Mesenteric fat pad (tissue), 1 donor: ENCODE data around the gene RIN3. TPM values are rescaled to one million over a fixed set of nuclear protein-coding genes. Genes with fewer than 3 reads are reported as not detected.

Source experiments
- DNase-seq: peaks from one replicate; pipeline ENCODE4 v3.0.0-alpha.2; 2020; ENCODE audit warnings: low spot score
- total RNA-seq: library from RNA; stranded (reverse); fragmentation: NEBNext Ultra II Directional; extraction: Animal tissue kit (Norgen Biotek cat#: 25700); gene quantifications from one replicate; pipeline ENCODE4 v1.2.1, GENCODE V29; 2021
- donor health status: DM: yes; HTN: yes; CAD: no.

RIN3 gene
- total RNA-seq, 1 donor from 2014 or later, result 38.0 TPM

DNA sequence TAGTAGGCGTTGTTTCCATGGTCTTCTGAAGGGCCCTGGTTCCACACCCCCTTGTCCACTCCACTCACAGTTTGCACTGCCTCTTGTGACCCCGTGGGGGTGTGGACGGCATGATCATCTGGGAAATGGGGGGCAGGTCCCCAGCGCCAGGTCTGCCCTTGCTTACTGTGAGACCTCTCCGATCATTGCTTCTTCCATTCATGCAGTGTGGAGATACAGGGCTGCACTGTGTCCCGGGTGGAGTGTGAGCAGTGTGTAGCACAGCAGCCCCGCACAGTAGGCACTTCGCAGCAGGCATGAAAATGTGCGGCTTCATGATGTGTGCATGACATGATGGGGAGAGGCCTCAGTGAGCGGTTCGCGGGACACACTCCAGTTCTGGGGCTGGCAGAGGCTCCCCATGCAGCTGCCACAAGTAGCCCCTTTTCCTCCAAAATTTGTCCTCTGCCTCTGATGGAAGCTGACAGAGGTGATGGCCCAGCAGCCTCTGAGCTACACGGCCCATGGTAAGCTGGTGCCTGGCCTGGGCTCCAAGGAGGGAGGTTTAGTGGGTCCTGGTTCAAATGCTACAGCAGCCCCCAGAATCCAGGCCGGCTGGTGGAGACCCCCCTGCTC lies 15.0 kb downstream of the RIN3 start:
- peak; percentile 62 for DNase-seq

DNA sequence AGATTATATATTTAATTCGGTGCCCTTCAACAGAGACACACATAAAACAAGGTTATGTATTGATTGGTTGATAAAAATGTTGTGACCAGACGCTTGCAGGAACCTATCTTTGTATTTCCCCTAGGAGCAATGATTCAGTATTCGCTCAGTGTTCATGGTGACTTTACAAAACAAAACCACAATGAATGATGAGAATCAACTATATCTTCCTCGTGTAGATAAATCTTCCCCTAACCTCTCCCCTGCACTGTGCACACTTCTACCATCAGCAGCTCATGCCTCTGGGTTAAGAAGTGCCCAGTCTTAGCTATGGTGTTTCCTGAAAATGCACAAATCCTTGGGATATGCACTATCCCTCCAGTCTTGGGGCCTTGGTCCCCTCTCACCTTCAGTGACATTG lies 16.3 kb downstream of the RIN3 start:
- peak; percentile 14 for DNase-seq

DNA sequence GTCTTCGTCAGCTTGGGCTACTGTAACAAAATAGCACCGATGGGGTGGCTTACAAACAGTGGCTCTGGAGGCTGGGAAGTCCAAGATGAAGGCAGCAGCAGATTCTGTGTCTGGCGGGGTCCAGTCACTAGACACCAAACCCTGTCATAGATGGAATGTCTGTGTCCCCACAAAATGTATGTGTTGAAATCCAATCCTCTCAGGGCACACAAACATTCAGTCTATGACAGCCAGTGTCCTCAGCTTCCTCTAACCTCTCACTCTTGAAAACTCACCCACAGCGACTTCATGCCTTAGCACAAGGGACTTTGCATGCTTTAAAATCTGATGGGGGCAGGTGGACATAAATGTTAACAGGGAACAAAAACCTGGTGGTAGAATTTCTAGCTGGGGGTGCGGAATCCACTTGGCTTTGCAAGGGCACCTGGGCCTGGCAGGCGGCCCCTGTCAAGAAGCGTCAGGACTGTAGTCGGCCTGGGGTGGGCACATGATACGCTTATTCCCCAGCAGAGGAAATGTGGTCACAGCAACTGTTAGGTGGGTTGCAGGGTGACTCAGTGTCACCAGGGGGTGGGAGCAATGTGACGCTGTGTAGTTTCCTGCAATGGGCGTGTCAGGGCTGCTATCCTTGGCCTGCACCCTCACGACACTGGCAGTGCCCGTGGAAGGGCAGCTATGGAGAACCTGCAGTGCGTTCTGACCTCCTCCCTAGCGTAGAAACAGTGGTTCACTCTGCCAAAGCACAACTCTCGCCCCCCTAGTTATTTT lies 17.7 kb downstream of the RIN3 start:
- DNase-seq, result peak; percentile 71

DNA sequence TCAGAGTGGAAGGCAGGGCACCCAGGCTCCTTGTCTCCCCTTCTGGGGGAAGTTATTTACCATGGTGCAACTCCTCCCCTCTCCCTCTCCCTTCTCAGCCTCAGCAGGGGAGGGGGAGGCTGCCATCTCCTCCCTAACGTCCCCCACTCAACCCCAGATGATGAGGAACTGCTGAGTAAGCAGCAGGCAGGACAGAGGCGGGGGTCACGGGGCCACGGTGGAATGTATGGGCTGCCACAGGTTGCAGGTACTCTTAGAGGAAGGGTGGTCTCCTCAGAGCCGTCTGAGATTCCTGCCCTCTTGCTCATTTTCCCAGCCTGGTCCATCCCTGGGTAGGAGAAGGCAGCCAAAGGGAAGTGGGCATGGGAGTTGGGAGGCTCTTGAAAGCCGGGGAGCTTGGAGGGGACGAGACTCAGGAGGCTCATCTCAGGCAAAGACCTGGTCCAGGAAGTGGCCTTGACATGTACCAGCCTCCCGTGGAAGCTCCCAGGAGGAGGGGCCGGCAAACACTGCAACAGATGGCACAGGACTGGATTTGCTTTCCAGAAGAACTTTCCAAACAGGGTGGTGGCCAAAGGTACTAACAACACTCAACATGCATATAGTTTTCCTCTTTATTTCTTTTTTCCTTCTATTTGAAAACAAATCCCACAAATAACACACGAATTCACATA lies 19.0 kb downstream of the RIN3 start:
- peak; percentile 49 for DNase-seq

DNA sequence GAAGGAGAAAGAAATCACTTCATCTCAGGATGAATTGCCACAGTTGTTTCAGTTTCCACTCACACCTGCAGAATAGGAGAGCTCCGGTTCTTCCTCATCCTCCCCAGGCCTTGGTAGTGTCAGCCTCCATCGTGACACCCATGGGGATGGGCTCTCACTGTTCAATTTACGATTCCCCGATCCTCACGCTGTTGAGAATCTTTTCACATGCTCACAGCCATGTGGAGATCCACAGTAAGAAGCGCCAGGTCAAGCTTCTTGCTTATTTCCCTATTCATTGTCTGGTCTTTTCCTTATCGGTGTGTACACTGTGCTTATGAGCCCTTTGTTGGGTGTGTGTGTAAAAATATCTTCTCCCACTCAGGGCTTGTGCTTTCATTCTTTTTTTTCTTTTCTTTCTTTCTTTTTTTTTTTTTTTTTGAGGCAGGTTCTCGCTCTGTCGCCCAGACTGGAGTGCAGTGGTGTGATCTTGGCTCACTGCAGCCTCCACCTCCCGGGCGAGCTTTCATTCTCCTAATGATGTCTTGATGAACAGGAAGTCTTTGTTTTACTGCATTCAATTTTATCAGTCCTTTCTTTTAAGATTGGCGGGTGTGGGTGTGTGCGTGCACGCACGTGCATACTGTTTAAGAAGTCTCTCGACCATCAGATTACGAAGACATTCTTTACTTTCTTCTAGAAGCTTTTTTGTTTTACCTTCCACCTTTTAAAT lies 21.5 kb downstream of the RIN3 start:
- peak; percentile 20 for DNase-seq

DNA sequence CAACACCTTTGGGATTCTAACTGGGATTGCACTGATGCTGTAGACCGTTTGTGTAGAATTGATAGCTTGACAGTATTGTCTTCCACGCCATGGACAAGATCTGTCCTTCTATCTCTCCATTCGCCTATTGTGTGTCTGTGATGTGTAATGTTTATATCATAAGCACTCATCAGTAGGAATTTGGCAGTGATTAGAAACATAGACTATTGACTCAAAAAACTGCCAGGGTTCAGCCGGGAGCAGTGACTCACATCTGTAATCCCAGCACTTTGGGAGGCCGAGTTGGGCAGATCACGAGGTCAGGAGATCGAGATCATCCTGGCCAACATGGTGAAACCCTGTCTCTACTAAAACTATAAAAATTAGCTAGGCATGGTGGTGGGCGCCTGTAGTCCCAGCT lies 22.6 kb downstream of the RIN3 start:
- DNase-seq, result peak; percentile 41

DNA sequence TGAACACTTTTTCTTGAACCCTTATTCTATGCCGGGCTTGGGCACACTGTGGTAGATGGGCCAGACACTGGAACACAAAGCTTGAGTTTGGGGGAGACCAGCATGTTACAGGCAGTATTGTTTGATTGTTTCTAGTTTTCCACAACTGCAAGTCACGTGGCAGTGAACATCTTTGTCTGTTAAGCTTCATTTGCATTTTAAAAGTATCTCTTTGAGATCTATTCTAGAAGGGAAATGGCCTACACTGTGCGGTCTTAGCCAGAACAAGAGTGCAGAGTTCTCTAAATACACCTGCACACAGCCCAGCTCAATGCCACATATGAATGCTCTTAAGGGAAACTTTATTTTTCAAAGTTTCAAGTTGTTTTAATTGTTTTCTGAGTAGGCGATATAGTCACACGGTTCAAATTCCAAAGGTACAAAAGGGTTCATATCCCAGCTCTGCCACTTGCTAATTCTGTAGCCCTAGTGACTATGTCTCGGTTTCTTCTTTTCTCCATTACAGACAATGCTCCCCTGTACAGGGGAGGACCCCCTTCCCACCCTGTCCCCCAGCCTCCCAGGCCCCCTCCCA lies 24.9 kb downstream of the RIN3 start:
- no peak for DNase-seq

DNA sequence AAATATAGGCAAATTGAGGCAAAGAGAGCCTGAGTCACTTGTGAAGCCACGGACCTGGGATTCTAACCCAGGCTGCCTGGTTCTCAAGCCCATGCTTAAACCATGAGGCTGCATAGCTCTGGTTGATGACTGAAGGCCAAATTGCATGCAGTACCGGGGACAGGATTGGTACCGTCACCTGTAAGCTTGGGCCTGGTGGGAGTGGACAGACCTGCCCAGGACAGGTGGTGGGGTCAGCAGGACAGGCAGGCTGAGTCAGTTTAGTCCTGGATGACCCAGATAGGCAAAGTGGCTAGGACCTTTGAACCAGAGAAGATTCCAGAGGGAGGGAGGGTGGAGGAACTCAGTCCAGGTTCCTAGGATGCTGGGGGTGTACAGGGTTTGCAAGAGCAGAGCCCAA lies 25.8 kb downstream of the RIN3 start:
- peak; percentile 72 for DNase-seq

DNA sequence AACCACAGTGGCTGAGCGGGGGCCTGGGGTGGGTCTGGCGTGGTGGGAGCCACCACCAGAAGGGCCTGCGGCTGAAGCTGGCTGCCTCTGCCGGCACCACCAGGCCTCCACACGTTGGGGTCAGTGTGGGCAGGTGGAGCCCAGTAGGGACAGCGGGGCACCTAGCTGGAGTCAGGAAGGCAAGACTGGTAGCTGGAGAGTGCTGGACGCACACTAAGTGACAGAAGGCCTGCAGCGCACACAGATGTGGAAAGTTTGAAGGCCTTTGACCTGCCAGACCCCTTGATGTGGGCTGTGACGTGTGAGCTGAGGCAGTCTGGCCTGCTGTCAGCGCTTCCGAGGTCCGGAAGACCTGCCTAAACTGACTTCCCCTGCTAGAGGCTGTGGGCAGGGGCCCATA lies 26.3 kb downstream of the RIN3 start:
- peak; percentile 64 for DNase-seq

DNA sequence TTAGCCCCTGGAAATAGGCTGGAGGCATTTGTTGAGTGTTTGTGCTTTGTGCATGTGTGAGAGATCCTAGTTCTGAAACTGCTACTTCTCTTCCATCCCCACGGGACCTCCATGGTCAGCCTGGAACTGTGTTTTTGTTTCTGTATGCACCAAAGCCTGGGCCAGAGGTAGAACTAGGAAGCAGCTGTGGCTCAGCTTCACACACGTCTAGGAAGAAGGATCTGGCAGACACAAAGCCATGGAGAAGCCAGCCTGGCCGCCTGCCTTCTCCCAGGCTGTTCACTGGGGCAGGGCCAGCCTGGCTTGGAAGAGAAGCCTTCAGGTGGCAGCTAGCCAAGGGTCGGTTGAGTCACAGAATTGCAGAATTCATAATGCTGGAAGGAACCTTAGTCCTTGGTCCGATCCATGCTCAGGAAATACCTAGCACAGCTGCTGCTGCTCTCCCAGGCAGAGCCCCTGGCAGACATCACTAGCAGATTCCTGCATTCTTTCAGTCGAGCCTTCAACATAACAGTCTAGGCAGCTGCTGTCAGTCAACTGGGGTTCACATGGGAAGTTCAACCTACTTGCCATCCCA lies 27.0 kb downstream of the RIN3 start:
- peak; percentile 94 for DNase-seq

DNA sequence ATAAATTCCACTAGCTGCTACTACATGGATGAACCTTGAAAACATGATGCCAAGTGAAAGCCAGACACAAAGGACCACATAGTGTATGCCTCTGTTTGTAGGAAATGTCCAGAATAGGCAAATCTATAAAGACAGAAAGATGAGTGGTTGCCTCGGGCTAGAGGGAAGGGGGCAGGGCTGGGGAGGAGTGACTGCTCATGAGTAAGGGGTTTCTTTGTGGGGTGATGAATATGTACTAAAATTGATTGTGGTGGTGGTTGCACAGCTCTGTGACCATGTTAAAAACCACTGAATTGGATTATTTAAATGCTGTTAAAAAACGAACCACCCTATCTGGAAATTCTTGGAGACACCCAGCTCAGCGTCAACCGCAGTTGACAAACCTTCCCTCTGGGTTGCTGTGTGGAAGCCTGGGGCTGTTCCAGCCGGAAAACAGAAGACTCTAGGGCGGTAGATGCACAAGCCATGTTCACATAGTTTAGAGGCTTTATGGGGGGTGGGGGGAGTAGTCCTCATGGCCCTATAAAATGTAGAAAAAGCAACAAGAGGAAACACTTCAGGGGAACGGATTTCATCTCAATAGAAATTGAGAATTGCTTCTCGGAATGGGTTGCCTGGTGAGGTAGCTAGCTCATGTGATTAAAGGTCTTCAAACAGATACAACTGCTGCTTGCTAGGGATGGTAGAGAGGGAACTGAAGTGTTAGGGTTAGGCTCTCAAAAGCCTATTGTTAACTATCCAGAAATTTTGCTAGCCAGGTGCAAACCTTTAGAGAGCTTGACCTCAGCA lies 29.4 kb downstream of the RIN3 start:
- DNase-seq, result peak; percentile 26

DNA sequence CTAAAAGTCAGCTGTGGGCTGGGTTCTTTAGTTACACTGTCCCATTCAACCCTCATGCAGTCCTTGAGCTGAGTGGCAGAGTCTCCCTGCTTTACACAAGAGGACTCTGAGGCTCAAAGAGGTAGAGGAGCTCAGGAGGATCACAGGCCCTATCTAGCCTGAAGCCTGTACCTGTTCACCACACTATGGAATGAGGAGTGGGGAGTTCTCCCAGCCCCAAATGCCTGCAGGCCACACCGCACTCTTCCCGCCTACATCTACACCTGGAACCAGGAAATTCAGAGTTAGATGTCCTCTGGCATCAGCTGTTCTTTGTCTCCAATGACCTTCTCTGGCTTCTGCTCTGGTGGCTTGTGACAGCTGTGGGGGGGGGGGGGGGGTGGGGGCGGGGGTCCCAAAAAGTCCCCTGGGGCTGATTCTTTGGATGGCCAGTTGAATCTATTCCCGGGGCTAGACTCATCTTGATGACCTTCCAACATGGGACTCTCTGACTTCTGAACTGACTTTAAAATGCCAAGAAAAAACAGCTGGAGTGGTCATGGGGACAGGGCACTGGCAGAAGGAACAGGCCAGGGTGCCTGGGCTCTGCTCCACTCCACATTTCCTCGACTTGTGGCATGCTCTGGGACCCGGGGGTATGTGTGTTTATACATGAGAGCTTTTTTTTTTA lies 30.6 kb downstream of the RIN3 start:
- DNase-seq, result peak; percentile 55

DNA sequence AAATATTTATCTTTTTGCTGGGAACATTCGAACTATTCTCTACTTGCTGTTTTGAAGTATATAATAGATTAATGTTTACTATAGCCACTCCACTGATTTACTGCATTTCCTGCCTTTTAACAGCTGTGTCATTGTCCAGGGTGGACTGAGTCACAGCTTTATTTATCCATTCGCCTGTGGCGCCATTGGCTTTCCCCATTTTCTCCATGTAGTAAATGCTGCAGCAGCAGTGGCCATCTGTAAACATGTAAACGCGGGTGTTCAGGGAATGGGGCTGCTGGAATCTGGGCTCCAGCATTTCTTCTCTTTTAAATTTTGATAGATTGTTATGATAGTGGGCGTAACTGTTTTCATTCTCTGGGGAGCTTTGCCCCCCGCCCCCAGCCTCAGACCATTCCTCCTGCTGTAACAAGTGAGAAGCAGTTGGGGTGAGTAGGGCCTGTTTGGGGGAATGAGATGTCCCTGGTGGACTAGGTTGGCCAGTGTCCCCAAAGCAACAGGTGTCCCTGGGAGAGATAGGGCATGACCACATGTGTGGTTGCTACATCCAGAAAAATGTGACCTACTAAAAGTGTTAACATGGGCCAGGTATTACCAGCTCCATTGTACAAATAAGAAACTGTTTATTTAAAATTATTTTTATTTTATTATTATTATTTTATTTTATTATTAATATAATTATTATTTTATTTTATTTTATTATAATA lies 32.9 kb downstream of the RIN3 start:
- peak; percentile 84 for DNase-seq

DNA sequence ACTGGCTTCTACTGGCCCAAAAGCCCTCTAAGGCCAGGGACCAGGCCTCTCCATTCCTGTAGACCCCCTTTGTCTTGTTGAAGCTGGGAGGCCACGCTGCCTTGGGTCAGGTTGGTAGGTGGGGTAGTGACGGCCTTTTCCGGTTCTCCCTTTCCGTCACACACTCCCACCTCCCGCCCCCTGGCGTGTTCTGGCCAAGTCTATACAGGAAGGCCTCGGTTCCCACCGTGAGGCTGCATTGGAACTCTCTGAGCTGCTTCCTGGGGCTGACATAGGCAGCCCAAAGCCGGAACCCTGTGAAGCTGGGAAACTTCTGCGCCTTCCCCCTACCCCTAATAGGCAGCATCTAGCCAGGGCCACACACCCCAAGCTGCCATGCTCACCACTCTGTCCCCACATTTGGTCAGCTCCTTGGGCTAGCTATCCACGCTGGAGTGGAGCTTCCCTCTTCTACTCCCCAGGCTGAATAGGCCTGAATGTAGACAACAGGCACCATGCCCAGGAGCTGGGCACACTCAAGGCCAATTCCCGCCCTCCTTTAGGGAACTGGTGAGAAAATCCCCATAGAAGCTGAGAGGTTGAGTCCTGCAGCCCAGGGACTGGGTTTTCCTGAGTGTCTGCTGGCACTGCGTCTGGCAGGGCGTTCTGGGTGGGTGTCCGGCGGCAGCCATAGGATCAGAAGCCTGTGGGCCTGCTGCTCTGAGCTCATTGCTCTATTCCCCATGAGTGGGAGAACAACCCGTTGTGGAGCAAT lies 35.7 kb downstream of the RIN3 start:
- DNase-seq, result no peak

DNA sequence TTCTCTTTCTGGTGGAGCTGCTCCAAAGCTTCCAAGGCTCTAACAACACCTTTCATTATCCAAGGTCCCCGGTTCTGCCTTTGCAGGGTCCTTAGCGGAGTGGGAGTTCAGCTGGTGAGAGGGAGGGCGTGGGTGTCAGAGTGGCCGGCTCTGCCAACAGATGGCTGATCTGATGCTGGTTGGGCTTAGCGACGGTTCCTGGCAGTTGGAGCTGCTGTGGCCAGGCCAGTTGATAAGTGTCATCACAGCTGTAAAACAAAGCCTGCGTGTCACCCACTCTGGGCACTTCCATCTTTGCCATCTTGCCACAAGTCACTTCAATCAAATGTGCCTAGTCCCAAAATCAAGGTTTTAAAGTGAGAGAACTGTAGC lies 36.3 kb downstream of the RIN3 start:
- no peak for DNase-seq

DNA sequence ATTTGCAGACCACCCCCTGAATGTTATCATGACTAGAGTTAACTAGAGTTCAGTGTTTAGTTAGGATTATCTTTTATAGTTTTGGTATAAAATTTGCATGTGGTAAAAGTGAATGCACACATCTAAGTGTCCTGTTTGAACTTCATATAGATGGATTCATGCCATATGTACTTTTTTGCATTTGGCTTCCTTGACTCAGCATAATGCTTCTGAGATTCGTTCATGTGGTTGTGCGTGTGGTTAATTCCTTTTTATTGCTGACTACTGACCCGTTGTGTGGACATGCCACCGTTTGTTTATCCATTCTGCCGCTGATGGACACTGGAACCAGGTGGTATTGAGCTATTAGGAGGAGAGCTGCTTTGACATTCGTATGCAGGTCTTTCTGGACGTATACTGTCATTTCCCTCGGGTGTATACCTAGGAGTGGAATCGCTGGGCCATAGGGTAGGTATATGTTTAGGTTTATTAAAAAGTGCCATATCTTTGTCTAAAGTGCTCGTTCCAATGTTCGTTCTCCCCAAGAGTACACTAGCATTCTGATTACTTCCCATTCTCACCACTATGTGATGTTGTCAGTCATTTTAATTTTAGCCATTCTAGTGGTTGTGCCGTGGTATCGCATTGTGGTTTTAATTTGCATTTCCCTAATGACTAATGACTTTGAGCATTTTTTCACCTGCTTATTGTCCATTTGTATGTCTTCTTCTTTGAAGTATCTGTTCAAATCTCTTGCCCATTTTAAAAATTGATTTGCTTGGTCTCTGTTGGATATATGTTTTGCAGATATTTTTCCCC lies 37.7 kb downstream of the RIN3 start:
- no peak for DNase-seq

DNA sequence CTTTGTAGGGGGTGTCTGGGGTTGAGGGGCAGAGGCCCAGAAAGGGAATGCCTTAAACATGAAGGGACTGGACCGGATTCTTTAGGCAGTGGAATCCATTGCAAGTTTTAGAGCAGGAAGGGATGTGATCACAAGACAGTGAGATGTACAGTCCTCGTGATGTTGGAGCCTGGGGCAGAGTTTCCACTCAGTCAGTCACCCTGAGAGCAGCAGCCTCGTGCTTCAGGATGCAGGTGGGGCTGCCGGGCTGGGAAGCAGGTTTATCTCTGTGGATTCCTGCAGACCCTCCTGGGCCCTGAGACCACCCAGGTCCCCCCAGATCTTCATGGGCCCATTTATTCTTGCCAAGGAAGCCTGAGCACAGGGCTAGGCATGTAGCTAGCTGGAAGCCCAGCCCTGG lies 38.5 kb downstream of the RIN3 start:
- no peak for DNase-seq

DNA sequence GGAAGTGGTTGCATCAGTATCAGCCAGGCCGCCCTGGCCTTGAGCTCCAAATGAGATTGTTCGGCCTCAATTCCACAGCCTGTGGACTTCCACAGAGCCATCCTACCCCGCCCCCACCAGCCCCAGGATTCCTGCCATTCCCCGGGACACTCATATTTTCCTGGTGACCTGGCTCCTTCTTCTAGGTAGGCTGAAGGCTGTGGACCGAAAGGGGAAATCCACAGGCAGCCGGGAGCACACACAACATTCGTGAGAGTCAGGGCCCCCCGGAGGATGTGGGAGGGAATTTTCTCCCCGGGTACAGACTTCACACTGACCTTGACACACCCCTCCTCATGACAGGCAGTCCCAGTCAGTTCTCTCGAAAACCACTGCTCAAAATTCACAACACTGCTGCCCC lies 39.9 kb downstream of the RIN3 start:
- no peak for DNase-seq
